ENCODE data around the gene BHLHE41. TPM values are rescaled to one million over a fixed set of nuclear protein-coding genes. Genes with fewer than 3 reads are reported as not detected.

BHLHE41 gene
- total and polyA plus RNA-seq, 8 donors: 3.8 to 29.4 (median 10.9) TPM

GRCh38 chr12:26149968-26150500, 25.2 kb upstream of the BHLHE41 start:
- H3K27ac ChIP-seq: peak overlapping the region in 1 of 4 donors; percentile 17
- 58 to 61% methylated on average over 5 of the region's 5 CpGs for WGBS, 2 donors
- TF ChIP-seq CTCF (IDR thresholded peaks at IDR 0.05): no peak
- H3K9me3 ChIP-seq: no peaks in the 10 kb centered on the region
- no peak overlapping the region for H3K4me3 ChIP-seq
- ATAC-seq (no peak), DNase-seq (no peak), FAIRE-seq (no peak)
- intact Hi-C loops (cut with DNase I): no loop called here
- no peaks in the 10 kb centered on the region for H3K27me3 ChIP-seq
- no peaks in the 10 kb centered on the region for H3K36me3 ChIP-seq
- H3K4me1 ChIP-seq: peaks cover 7 to 13% (median 9%) of the 10 kb centered on the region in 3 donors

GRCh38 chr12:26148291-26148690, 23.5 kb upstream of the BHLHE41 start:
- ATAC-seq (no peak), FAIRE-seq (no peak), DNase-seq (no peak)
- WGBS, 2 donors: 76 to 85% methylated on average over 7 of the region's 7 CpGs
- intact Hi-C loops (cut with DNase I): no loop called here
- no peaks in the 10 kb centered on the region for H3K36me3 ChIP-seq
- H3K4me1 ChIP-seq: peaks cover 0 to 5% (median 5%) of the 10 kb centered on the region in 3 donors
- H3K27ac ChIP-seq: no peak overlapping the region
- no peak overlapping the region for H3K4me3 ChIP-seq
- no peaks in the 10 kb centered on the region for H3K9me3 ChIP-seq
- TF ChIP-seq CTCF (IDR thresholded peaks at IDR 0.05): no peak
- no peaks in the 10 kb centered on the region for H3K27me3 ChIP-seq

- H3K27ac ChIP-seq: no peak overlapping the region
- H3K36me3 ChIP-seq: no peaks in the 10 kb centered on the region
- FAIRE-seq: no peak
- TF ChIP-seq CTCF (IDR thresholded peaks at IDR 0.05): no peak
- H3K27me3 ChIP-seq: no peaks in the 10 kb centered on the region
- WGBS, 2 donors: 46 to 48% methylated on average over 2 of the region's 2 CpGs
- intact Hi-C loops (cut with DNase I): no loop called here
- DNase-seq: no peak
- ATAC-seq: no peak
- H3K4me1 ChIP-seq: no peaks in the 10 kb centered on the region
- no peak overlapping the region for H3K4me3 ChIP-seq
- no peaks in the 10 kb centered on the region for H3K9me3 ChIP-seq
Observed at GRCh38 chr12:26143291-26143690, 18.5 kb upstream of the BHLHE41 start.

GRCh38 chr12:26138860-26139259, 14.0 kb upstream of the BHLHE41 start:
- H3K9me3 ChIP-seq: no peaks in the 10 kb centered on the region
- ATAC-seq: no peak
- FAIRE-seq: no peak

More at GRCh38 chr12:26138860-26139259, 14.0 kb upstream of the BHLHE41 start:
- no peak overlapping the region for H3K4me3 ChIP-seq
- no peaks in the 10 kb centered on the region for H3K27me3 ChIP-seq
- H3K36me3 ChIP-seq: no peaks in the 10 kb centered on the region
- H3K4me1 ChIP-seq: no peaks in the 10 kb centered on the region
- intact Hi-C loops (cut with DNase I): no loop called here
- H3K27ac ChIP-seq: no peak overlapping the region
- DNase-seq: no peak
- TF ChIP-seq CTCF (IDR thresholded peaks at IDR 0.05): no peak
